ENCODE data around the gene LMAN2. TPM values are rescaled to one million over a fixed set of nuclear protein-coding genes. Genes with fewer than 3 reads are reported as not detected.

LMAN2 gene
- total RNA-seq, 4 donors from 2014 or later, result 309 to 465 (median 383) TPM

DNA sequence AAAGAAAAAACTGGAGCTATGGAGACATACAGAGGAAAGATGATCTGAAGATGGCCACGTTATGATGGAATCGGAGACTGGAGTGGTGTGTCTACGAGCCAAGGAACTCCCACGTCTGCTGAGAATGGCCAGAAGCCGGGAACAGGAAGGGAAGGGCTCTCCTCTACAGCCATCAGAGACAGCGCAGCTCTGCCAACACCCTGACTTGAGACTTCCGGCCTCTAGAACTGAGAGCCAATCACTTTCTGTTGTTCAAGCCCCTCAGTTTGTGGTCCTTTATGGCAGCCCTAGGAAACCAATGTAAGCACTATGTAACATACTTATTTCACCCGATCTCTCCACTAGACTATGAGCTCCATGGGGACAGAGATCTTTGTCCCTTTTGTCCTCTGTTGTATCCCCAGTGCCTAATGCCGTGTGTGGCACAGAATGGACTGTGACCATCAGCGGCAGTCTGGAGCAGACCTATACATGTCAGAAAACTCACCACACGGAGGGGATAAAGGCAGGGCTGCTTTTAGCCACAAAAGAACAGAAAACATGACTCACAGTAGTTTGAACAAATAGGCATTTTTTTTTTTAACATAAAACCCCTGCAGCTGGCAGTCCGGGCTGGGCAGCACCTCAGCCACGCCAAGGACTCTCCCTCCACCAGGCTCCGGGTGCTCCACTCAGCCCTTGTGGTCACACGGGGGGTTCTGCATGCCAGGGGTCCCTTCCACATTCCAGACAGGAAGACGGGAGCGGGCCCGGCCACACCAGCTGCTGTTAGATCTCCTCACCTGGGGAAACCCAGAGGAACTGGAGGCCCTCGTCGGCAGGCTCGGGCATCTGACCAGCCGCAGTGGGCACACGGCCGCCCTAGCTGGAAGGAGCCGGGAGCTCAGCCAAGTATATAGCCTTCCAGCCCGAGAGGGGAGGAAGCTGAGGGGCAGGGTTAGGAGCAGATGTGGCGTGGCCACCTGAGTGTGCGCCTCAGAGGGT lies 23.6 kb downstream of the LMAN2 start:
- Histone ChIP-seq H3K27ac (no peak overlapping the region), H3K4me3 (replicated peaks in 1 of 3) (no peak overlapping the region), H3K27me3 (no peaks in the 10 kb centered on the region), H3K9me3 (no peaks in the 10 kb centered on the region), H3K36me3 (peaks cover 14 to 25% of the 10 kb centered on the region in 2 donors), H3K4me1 (no peaks in the 10 kb centered on the region)
- intact Hi-C loops (cut with DNase I), result no loop called here
- WGBS, 2 donors, result 68 to 80% methylated on average over 22 to 23 of the region's 28 CpGs
- no peak for DNase-seq
- TF ChIP-seq CTCF (IDR thresholded peaks at IDR 0.05) (no peak), POLR2A (IDR thresholded peaks at IDR 0.05) (no peak)

DNA sequence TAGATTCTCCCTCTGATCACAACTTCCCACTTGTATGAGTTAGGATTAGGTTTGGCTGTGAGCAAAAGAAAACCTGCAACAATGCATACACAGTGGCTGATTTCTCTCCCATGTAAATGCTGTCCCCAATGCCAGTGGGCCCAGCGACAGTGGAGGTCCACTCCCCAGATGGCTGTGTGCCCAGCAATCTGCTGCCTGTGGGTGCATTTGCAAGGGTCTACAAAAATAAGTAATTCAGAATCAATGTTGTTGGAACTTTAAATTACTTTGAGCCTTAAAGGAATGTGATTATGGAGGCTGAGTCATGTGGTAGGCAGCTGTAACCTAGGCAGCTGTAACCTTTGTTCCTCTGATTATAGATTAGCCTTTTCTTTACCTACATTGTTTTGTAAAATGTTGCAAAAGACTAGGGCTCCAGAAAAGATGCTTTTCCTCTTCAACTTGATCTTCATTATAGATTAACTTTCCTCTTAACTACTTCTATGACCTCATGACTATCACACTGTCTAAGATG lies 25.5 kb downstream of the LMAN2 start:
- H3K9me3 ChIP-seq, result no peaks in the 10 kb centered on the region
- peaks cover under 1 to 10% of the 10 kb centered on the region in 2 donors for H3K36me3 ChIP-seq
- WGBS, 2 donors, result 83 to 94% methylated on average over 1 of the region's 1 CpG
- H3K4me3 ChIP-seq (replicated peaks in 1 of 3), result no peak overlapping the region
- intact Hi-C loops (cut with DNase I), result no loop called here
- H3K27ac ChIP-seq, result no peak overlapping the region
- no peak for DNase-seq
- no peak for TF ChIP-seq CTCF (IDR thresholded peaks at IDR 0.05)
- TF ChIP-seq POLR2A (IDR thresholded peaks at IDR 0.05), result no peak
- H3K27me3 ChIP-seq, result no peaks in the 10 kb centered on the region
- H3K4me1 ChIP-seq, result no peaks in the 10 kb centered on the region

GRCh38 chr5:177320879-177321278 lies 30.6 kb downstream of the LMAN2 start:
- no peak overlapping the region for H3K4me3 ChIP-seq (replicated peaks in 1 of 3)
- no peaks in the 10 kb centered on the region for H3K4me1 ChIP-seq
- H3K36me3 ChIP-seq, result no peaks in the 10 kb centered on the region
- H3K9me3 ChIP-seq, result no peaks in the 10 kb centered on the region
- TF ChIP-seq CTCF (IDR thresholded peaks at IDR 0.05), result no peak
- TF ChIP-seq POLR2A (IDR thresholded peaks at IDR 0.05), result no peak
- H3K27me3 ChIP-seq, result no peaks in the 10 kb centered on the region
- H3K27ac ChIP-seq, result no peak overlapping the region
- 85% methylated on average over 7 of the region's 7 CpGs for WGBS, 2 donors
- DNase-seq, result no peak
- intact Hi-C loops (cut with DNase I), result no loop called here

GRCh38 chr5:177319913-177320588 lies 31.4 kb downstream of the LMAN2 start:
- no peak for TF ChIP-seq POLR2A (IDR thresholded peaks at IDR 0.05)
- no peak for TF ChIP-seq CTCF (IDR thresholded peaks at IDR 0.05)
- Histone ChIP-seq H3K36me3 (no peaks in the 10 kb centered on the region), H3K4me3 (replicated peaks in 1 of 3) (no peak overlapping the region), H3K9me3 (no peaks in the 10 kb centered on the region), H3K27me3 (no peaks in the 10 kb centered on the region), H3K4me1 (no peaks in the 10 kb centered on the region), H3K27ac (no peak overlapping the region)
- intact Hi-C loops (cut with DNase I), result loop anchor here (5.0 kb wide), 2 partner anchors 137 to 182 kb away; no protein-coding TSS in a partner anchor
- DNase-seq, result no peak
- WGBS, 2 donors, result 95 to 96% methylated on average over 9 to 14 of the region's 14 CpGs
